ENCODE measurements around the gene CCDC6.

DNA sequence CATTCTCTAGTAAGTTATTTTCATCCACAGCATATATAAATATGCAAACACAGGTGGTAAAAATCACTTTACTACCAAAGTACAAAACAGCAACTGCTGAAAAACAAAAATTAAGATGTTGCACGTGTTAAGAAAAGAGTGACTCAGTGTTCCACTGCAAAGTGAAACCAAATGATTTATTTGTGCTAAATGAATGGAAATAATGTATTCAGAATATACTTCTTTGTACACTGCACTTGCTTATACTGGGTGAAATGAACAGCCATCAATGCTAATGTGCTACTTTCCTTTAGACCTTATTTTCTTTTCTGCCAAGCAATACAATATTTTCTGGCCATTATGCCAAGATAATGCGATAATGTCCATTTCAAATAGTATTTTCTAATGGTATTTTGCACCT lies 114.8 kb downstream of the CCDC6 start:
- TF ChIP-seq, protein P1, sequence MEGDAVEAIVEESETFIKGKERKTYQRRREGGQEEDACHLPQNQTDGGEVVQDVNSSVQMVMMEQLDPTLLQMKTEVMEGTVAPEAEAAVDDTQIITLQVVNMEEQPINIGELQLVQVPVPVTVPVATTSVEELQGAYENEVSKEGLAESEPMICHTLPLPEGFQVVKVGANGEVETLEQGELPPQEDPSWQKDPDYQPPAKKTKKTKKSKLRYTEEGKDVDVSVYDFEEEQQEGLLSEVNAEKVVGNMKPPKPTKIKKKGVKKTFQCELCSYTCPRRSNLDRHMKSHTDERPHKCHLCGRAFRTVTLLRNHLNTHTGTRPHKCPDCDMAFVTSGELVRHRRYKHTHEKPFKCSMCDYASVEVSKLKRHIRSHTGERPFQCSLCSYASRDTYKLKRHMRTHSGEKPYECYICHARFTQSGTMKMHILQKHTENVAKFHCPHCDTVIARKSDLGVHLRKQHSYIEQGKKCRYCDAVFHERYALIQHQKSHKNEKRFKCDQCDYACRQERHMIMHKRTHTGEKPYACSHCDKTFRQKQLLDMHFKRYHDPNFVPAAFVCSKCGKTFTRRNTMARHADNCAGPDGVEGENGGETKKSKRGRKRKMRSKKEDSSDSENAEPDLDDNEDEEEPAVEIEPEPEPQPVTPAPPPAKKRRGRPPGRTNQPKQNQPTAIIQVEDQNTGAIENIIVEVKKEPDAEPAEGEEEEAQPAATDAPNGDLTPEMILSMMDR (IDR thresholded peaks at IDR 0.05) = no peak
- TF ChIP-seq POLR2A (IDR thresholded peaks at IDR 0.05) (no peak), EP300 (IDR thresholded peaks at IDR 0.05) (no peak)
